Type B pancreatic cell (in vitro differentiated cells): ENCODE results near the gene OTC. TPM values are rescaled to one million over a fixed set of nuclear protein-coding genes. Genes with fewer than 3 reads are reported as not detected.

Experiments
- DNase-seq: peaks from one replicate; pipeline ENCODE4 v3.0.0; 2021; ENCODE audit warnings: mixed read lengths; ENCODE audit not compliant: unreplicated experiment; ENCODE audit errors: extremely low spot score
- H3K27ac Mint-ChIP-seq: 2 replicates; pipeline ENCODE4 v1.8.0; 2021; ENCODE audit warnings: mild to moderate bottlenecking, mixed read lengths
- H3K27me3 Mint-ChIP-seq: 2 replicates; pipeline ENCODE4 v1.8.0; 2021; ENCODE audit warnings: mixed read lengths
- H3K36me3 Mint-ChIP-seq: 2 replicates; pipeline ENCODE4 v1.8.0; 2021; ENCODE audit warnings: mixed read lengths
- H3K4me1 Mint-ChIP-seq: one replicate; pipeline ENCODE4 v1.8.0; 2021; ENCODE audit warnings: mixed read lengths; ENCODE audit not compliant: unreplicated experiment
- H3K4me3 Mint-ChIP-seq: 2 replicates; pipeline ENCODE4 v1.8.0; 2021; ENCODE audit warnings: mild to moderate bottlenecking, mixed read lengths
- H3K9me3 Mint-ChIP-seq: 2 replicates; pipeline ENCODE4 v1.8.0; 2021; ENCODE audit warnings: mixed read lengths
- CTCF ChIP-seq: fragments of 200-600 bp; sonication (generic); conservative IDR thresholded peaks from 2 replicates; pipeline ENCODE4 v1.5.0; 2021; ENCODE audit warnings: antibody characterized with exemption, mild to moderate bottlenecking
- total RNA-seq: library from RNA; stranded (reverse); gene quantifications from 2 replicates; pipeline ENCODE4 v1.2.1, GENCODE V29; 2021; ENCODE audit warnings: low replicate concordance

Gene OTC
- total RNA-seq, 1 donor from 2014 or later, result 3.2 TPM

- no peak for TF ChIP-seq CTCF
- Mint-ChIP-seq H3K9me3 (no peaks in the 10 kb centered on the region), H3K27ac (no peak overlapping the region), H3K4me1 (no peaks in the 10 kb centered on the region), H3K27me3 (peaks cover 3% of the 10 kb centered on the region), H3K36me3 (no peaks in the 10 kb centered on the region), H3K4me3 (no peak overlapping the region)
- DNase-seq, result no peak
These were observed 48.0 kb downstream of the OTC start for GRCh38 chrX:38400389-38400910.

GRCh38 chrX:38402118-38402517 is 49.7 kb downstream of the OTC start:
- no peaks in the 10 kb centered on the region for H3K9me3 Mint-ChIP-seq
- H3K4me1 Mint-ChIP-seq, result no peaks in the 10 kb centered on the region
- H3K4me3 Mint-ChIP-seq, result no peak overlapping the region
- no peak for TF ChIP-seq CTCF
- H3K36me3 Mint-ChIP-seq, result no peaks in the 10 kb centered on the region
- peaks cover 9% of the 10 kb centered on the region for H3K27me3 Mint-ChIP-seq
- no peak for DNase-seq
- H3K27ac Mint-ChIP-seq, result no peak overlapping the region

GRCh38 chrX:38403834-38404233 is 51.4 kb downstream of the OTC start:
- Mint-ChIP-seq H3K27me3 (peaks cover 6% of the 10 kb centered on the region), H3K9me3 (no peaks in the 10 kb centered on the region), H3K4me1 (no peaks in the 10 kb centered on the region), H3K36me3 (no peaks in the 10 kb centered on the region), H3K4me3 (no peak overlapping the region), H3K27ac (no peak overlapping the region)
- no peak for DNase-seq
- no peak for TF ChIP-seq CTCF

- no peaks in the 10 kb centered on the region for H3K4me1 Mint-ChIP-seq
- peaks cover 6% of the 10 kb centered on the region for H3K27me3 Mint-ChIP-seq
- no peak for DNase-seq
- no peak overlapping the region for H3K4me3 Mint-ChIP-seq
- H3K36me3 Mint-ChIP-seq, result no peaks in the 10 kb centered on the region
- TF ChIP-seq CTCF, result no peak
- no peak overlapping the region for H3K27ac Mint-ChIP-seq
- no peaks in the 10 kb centered on the region for H3K9me3 Mint-ChIP-seq
These were observed 54.7 kb downstream of the OTC start for GRCh38 chrX:38407126-38407525.

- no peak overlapping the region for H3K4me3 Mint-ChIP-seq
- H3K4me1 Mint-ChIP-seq, result no peaks in the 10 kb centered on the region
- no peak for TF ChIP-seq CTCF
- H3K27me3 Mint-ChIP-seq, result peaks cover 6% of the 10 kb centered on the region
- H3K36me3 Mint-ChIP-seq, result no peaks in the 10 kb centered on the region
- no peak overlapping the region for H3K27ac Mint-ChIP-seq
- DNase-seq, result no peak
- no peaks in the 10 kb centered on the region for H3K9me3 Mint-ChIP-seq
These were observed 56.9 kb downstream of the OTC start for GRCh38 chrX:38409289-38409688.

GRCh38 chrX:38426785-38427184 is 74.4 kb downstream of the OTC start:
- Mint-ChIP-seq H3K9me3 (no peaks in the 10 kb centered on the region), H3K27me3 (no peaks in the 10 kb centered on the region), H3K36me3 (no peaks in the 10 kb centered on the region), H3K4me3 (no peak overlapping the region), H3K27ac (no peak overlapping the region), H3K4me1 (no peaks in the 10 kb centered on the region)
- no peak for TF ChIP-seq CTCF
- DNase-seq, result no peak
